GM12878 (cell line): Measurements from ENCODE around the gene ZNF546. TPM values are rescaled to one million over a fixed set of nuclear protein-coding genes. Genes with fewer than 3 reads are reported as not detected.

Source experiments
- ATAC-seq: fragments of 200-7000 bp; cut with Tn5 transposase; 3 replicates; pipeline ENCODE4 v1.9.1; 2020; ENCODE audit warnings: mild to moderate bottlenecking, moderate library complexity
- BruUV-seq: library from RNA; stranded (reverse); fragments of 400-500 nt; replicated peaks from 2 replicates; lab custom pipeline; 2021; lab: Mats Ljungman, UMichigan
- CTCF ChIA-PET: fragments of 300-600 bp; sonication (Branson Sonifier 250); formaldehyde crosslinking; extraction: SDS; loops from one replicate; lab custom pipeline; 2021; ENCODE audit warnings: inconsistent platforms; lab: Yijun Ruan, JAX
- POLR2A ChIA-PET: fragments of 350-600 bp; formaldehyde crosslinking; extraction: SDS; loops from one replicate; lab custom pipeline; 2021; ENCODE audit warnings: inconsistent platforms; lab: Charles Lee
- RAD21 ChIA-PET: fragments of 300-600 bp; sonication (Branson Sonifier 250); formaldehyde crosslinking; loops from one replicate; lab custom pipeline; 2023; ENCODE audit warnings: antibody characterized with exemption; ENCODE audit not compliant: unreplicated experiment; lab: Charles Lee
- SMC1A ChIA-PET: fragments of 300-600 bp; sonication (Branson Sonifier 250); formaldehyde crosslinking; loops from one replicate; lab custom pipeline; 2023; ENCODE audit not compliant: unreplicated experiment, uncharacterized antibody; lab: Charles Lee
- DNase-seq: peaks from one replicate; pipeline ENCODE4 v3.0.0-alpha.2; 2011; ENCODE audit warnings: low read depth, low spot score
- FAIRE-seq: peaks from 3 replicates; lab custom pipeline; 2011; peaks lifted over from hg19 to GRCh38; lab: Jason Lieb, UNC
- H2AFZ ChIP-seq: 2 replicates; pipeline ENCODE4 v1.6.0; 2011; ENCODE audit warnings: low read depth, low read length, control low read depth; ENCODE audit not compliant: control insufficient read depth
- H3K27ac ChIP-seq: 2 replicates; pipeline ENCODE4 v1.5.1; 2011; ENCODE audit warnings: control low read depth; ENCODE audit not compliant: control insufficient read depth, insufficient read depth
- H3K27me3 ChIP-seq, 2 experiments: replicated peaks in 1 of 2; 2 replicates each; pipeline versions ENCODE4 v1.6.0 to v1.6.1; 2011; ENCODE audit warnings: low read length in 1 of 2; ENCODE audit not compliant: control insufficient read depth in 2 of 2, insufficient read depth in 2 of 2
- H3K36me3 ChIP-seq, 2 experiments: 2 replicates each; pipeline ENCODE4 v1.5.1; 2011; ENCODE audit warnings: low read length in 1 of 2; ENCODE audit not compliant: control insufficient read depth in 2 of 2, insufficient read depth in 2 of 2
- H3K4me1 ChIP-seq: 2 replicates; pipeline ENCODE4 v1.6.1; 2011; ENCODE audit warnings: mild to moderate bottlenecking, low read length, moderate library complexity, mixed read lengths; ENCODE audit not compliant: control insufficient read depth, insufficient read depth
- H3K4me2 ChIP-seq: 2 replicates; pipeline ENCODE4 v1.6.0; 2011; ENCODE audit warnings: control low read depth; ENCODE audit not compliant: control insufficient read depth, insufficient read depth
- H3K4me3 ChIP-seq: fragments of 200-600 bp; sonication (generic); 2 replicates; pipeline ENCODE4 v1.5.1; 2016
- H3K79me2 ChIP-seq: 2 replicates; pipeline ENCODE4 v1.6.0; 2011; ENCODE audit warnings: low read length; ENCODE audit not compliant: control insufficient read depth, insufficient read depth
- H3K9ac ChIP-seq: 2 replicates; pipeline ENCODE4 v1.8.0; 2011; ENCODE audit warnings: low read length, control low read depth, mixed read lengths; ENCODE audit not compliant: control insufficient read depth, insufficient read depth
- H3K9me3 ChIP-seq: replicated peaks from 3 replicates; pipeline ENCODE4 v1.5.1; 2011; ENCODE audit warnings: mild to moderate bottlenecking, low read length; ENCODE audit not compliant: control insufficient read depth, insufficient read depth
- H4K20me1 ChIP-seq: 2 replicates; pipeline ENCODE4 v1.6.0; 2011; ENCODE audit not compliant: control insufficient read depth, insufficient read depth
- CHD1 ChIP-seq: IDR thresholded peaks from 2 replicates; pipeline ENCODE4 v1.6.1; 2012; ENCODE audit warnings: low read depth, low read length, improper control_type of control experiment
- HDGF ChIP-seq: fragments of 450-650 bp; IDR thresholded peaks from 2 replicates; pipeline ENCODE4 v1.6.1; 2016; ENCODE audit warnings: antibody characterized with exemption
- IRF4 ChIP-seq: IDR thresholded peaks from 2 replicates; pipeline ENCODE4 v1.6.1; 2011; ENCODE audit warnings: low read depth, low read length
- MEF2B ChIP-seq: fragments of 450-650 bp; IDR thresholded peaks from 2 replicates; pipeline ENCODE4 v1.6.1; 2018; ENCODE audit warnings: mild to moderate bottlenecking, moderate library complexity; ENCODE audit not compliant: partially characterized antibody, poor library complexity, severe bottlenecking
- MTA3 ChIP-seq: IDR thresholded peaks from 2 replicates; pipeline ENCODE4 v1.6.1; 2012; ENCODE audit warnings: low read length, inconsistent platforms, borderline replicate concordance
- SMAD5 ChIP-seq: IDR thresholded peaks from 2 replicates; pipeline ENCODE4 v1.6.1; 2016; ENCODE audit warnings: antibody characterized with exemption, low read depth
- SMARCA5 ChIP-seq: fragments of 450-650 bp; IDR thresholded peaks from 2 replicates; pipeline ENCODE4 v1.6.1; 2017; ENCODE audit warnings: mild to moderate bottlenecking
- SMC3 ChIP-seq: IDR thresholded peaks from 2 replicates; pipeline ENCODE4 v1.6.1; 2011; ENCODE audit warnings: low read length, improper control_type of control experiment, borderline replicate concordance
- SPI1 ChIP-seq: IDR thresholded peaks from 2 replicates; pipeline ENCODE4 v1.6.1; 2011; ENCODE audit warnings: low read depth, mild to moderate bottlenecking, low read length, moderate library complexity, borderline replicate concordance; ENCODE audit not compliant: insufficient read depth
- YBX1 ChIP-seq: fragments of 450-650 bp; IDR thresholded peaks from 2 replicates; pipeline ENCODE4 v1.6.1; 2016; ENCODE audit warnings: antibody characterized with exemption
- ZNF384 ChIP-seq: IDR thresholded peaks from 2 replicates; pipeline ENCODE4 v1.6.1; 2012; ENCODE audit warnings: low read depth, mild to moderate bottlenecking, low read length, improper control_type of control experiment, borderline replicate concordance
- WGBS: methylation state at CpG from one replicate; pipeline ENCODE4 v1.1.6; 2016; ENCODE audit warnings: low lambda C conversion rate; ENCODE audit not compliant: insufficient replicate concordance, insufficient coverage; ENCODE audit errors: missing lambda C conversion rate; 5-methylcytosine and 5-hydroxymethylcytosine counted together
- in situ Hi-C: fragments of 300-500 bp; cut with MboI; formaldehyde crosslinking; loops from 9 replicates; pipeline ENCODE4 v1.14.3; 2018; ENCODE audit warnings: mixed read lengths
- intact Hi-C: fragments of 100-400 bp; cut with micrococcal nuclease; formaldehyde crosslinking; loops from one replicate; pipeline ENCODE4 v1.14.2; 2022; ENCODE audit not compliant: unreplicated experiment
- polyA plus RNA-seq, 11 experiments: library from polyadenylated mRNA; depleted of rRNA in 4 of 11; unstranded in 6 of 11; stranded (reverse) in 5 of 11; fragments of >200 nt; fragmentation: Nextera tagmentation in 4 of 11; fragmentation: Illumina TruSeq in 1 of 11; extraction: Ambion mirVana in 4 of 11; extraction: Trizol in 1 of 11; gene quantifications; 1 replicate in 1 of 11; 2 replicates in 10 of 11; pipeline versions ENCODE4 v1.2.1 to v1.2.3, GENCODE V29; 2011 to 2016; ENCODE audit warnings: inconsistent platforms in 2 of 11, missing spikeins in 2 of 11, low read depth in 1 of 11
- total RNA-seq, 4 experiments: library from RNA; depleted of rRNA in 3 of 4; stranded (reverse); fragments of >200 nt in 3 of 4; fragmentation: Illumina TruSeq in 1 of 4; extraction: Trizol in 1 of 4; gene quantifications; 2 replicates each; pipeline versions ENCODE4 v1.2.1 to v1.2.3, GENCODE V29; 2013 to 2021
- TF ChIP-seq, protein P1 (sequence below): fragments of 450-650 bp; IDR thresholded peaks from 2 replicates; pipeline ENCODE4 v1.6.1; 2017; ENCODE audit warnings: mild to moderate bottlenecking, low read depth, inconsistent platforms; ENCODE audit not compliant: poor library complexity, severe bottlenecking
- TF ChIP-seq, protein P2 (sequence below): IDR thresholded peaks from 2 replicates; pipeline ENCODE4 v1.6.1; 2011; ENCODE audit warnings: borderline replicate concordance, low read depth, mild to moderate bottlenecking, moderate library complexity, low read length; ENCODE audit not compliant: insufficient read depth, poor library complexity, severe bottlenecking

ZNF546 gene
- total and polyA plus RNA-seq, 10 of the 15 experiments (the other 5 are each of a cell fraction or from before 2014, with no cell fraction given) = 0.88 to 4.1 (median 2.4) TPM

DNA sequence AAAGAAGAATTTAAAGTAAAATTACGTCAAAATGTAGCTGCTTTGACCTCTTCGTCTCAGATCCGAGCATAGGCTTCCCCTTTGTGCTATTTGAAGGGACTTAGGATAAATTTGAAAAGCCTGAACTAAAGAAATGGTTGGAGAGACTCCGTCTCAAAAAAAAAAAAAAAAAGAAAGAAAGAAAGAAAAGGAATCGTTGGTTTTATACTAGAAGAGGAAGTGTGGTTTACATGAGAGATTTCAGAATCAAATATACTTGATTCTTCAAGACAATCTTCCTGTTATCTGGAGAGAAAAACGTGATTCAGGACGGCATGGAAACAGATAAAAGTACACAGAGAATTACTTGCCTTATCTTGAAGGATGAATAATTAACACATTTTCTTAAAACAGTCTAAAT lies 59.6 kb downstream of the ZNF546 start:
- no peaks in the 10 kb centered on the region for H4K20me1 ChIP-seq
- no peak for FAIRE-seq
- TF ChIP-seq ZNF384 (peak; percentile 55; the same call in 1 of the 2 replicates), HDGF (no peak), CHD1 (no peak), SPI1 (peak; percentile 45; the same call in 1 of the 2 replicates)
- TF ChIP-seq, all 136 proteins: peak for 2
- H3K36me3 ChIP-seq = no peaks in the 10 kb centered on the region
- peaks cover 20% of the 10 kb centered on the region for H3K79me2 ChIP-seq
- peak overlapping the region; percentile 73 for H3K4me2 ChIP-seq
- in situ Hi-C loops = no loop called here
- intact Hi-C loops = no loop called here
- CTCF ChIA-PET = interaction anchor here (1.0 to 1.8 kb wide), 4 partner anchors 59 to 264 kb away, joined by 3 to 4 read pairs (median 4); partner anchors contain the start of gene ZNF546
- WGBS = 2% methylated on average over 6 of the region's 7 CpGs
- H3K9me3 ChIP-seq = peaks cover 9% of the 10 kb centered on the region; the same call in 2 of the 3 replicates
- DNase-seq (no peak), ATAC-seq (no peak)
- no peaks in the 10 kb centered on the region for H3K27me3 ChIP-seq
- RAD21 ChIA-PET = interaction anchor here (1.4 to 1.8 kb wide), 4 partner anchors 34 to 109 kb away, joined by 5 to 10 read pairs (median 6); partner anchors contain the start of genes PSMC4 and ZNF780A
- peak overlapping the region; percentile 87 for H2AFZ ChIP-seq
- peak overlapping the region; percentile 74 for H3K9ac ChIP-seq
- H3K27ac ChIP-seq = peak overlapping the region; percentile 69
- peak overlapping the region; percentile 72 for H3K4me3 ChIP-seq
- BruUV-seq = TSS peak; percentile 89
- SMC1A ChIA-PET = interaction anchor here (0.6 to 2.9 kb wide), 7 partner anchors 14 to 115 kb away, joined by 3 to 17 read pairs (median 3); partner anchors contain the start of gene PSMC4
- POLR2A ChIA-PET = interaction anchor here (0.7 to 3.0 kb wide), 2 partner anchors 86 to 844 kb away, joined by 3 to 9 read pairs; partner anchors contain the start of gene PSMC4
- H3K4me1 ChIP-seq = no peaks in the 10 kb centered on the region; the same call in 1 of the 2 replicates

DNA sequence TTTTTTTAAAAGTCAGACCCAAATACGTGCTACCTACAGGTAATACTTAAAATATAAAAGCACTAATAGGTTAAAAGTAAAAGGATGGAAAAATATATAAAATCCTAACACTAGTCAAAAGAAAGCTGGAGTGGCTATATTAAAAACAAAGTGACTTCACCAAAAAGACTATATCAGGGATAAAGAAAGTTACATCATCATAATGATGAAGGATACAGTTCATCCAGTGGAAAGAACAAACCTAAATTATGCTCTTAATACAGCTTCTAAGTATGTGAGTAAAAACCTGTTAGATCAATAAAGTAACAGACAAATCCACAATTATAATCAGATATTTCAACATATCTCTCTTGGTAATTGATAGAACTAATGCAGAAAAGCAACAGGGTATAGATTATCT lies 60.3 kb downstream of the ZNF546 start:
- peak overlapping the region; percentile 73; the same call in 1 of the 2 replicates for H3K4me2 ChIP-seq
- no TSS peak for BruUV-seq
- intact Hi-C loops (no loop called here), in situ Hi-C loops (no loop called here)
- DNase-seq = no peak
- CTCF ChIA-PET = interaction anchor here (1.1 to 1.8 kb wide), 3 partner anchors 108 to 265 kb away, joined by 3 to 4 read pairs (median 3); no protein-coding TSS in a partner anchor
- H3K36me3 ChIP-seq = no peaks in the 10 kb centered on the region
- H3K9ac ChIP-seq = no peak overlapping the region
- no peaks in the 10 kb centered on the region for H3K27me3 ChIP-seq
- SMC1A ChIA-PET = interaction anchor here (0.6 to 2.9 kb wide), 6 partner anchors 14 to 87 kb away, joined by 3 to 17 read pairs (median 4); partner anchors contain the start of genes PSMC4 and ZNF780A
- 56% methylated on average over 1 of the region's 1 CpG for WGBS
- RAD21 ChIA-PET = interaction anchor here (0.9 kb wide), 1 partner anchor 9 kb away, joined by 4 read pairs; no protein-coding TSS in a partner anchor
- no peaks in the 10 kb centered on the region; the same call in 1 of the 2 replicates for H3K4me1 ChIP-seq
- H3K4me3 ChIP-seq = peak overlapping the region; percentile 72
- no peak overlapping the region for H2AFZ ChIP-seq
- POLR2A ChIA-PET = interaction anchor here (0.7 to 3.0 kb wide), 2 partner anchors 87 to 845 kb away, joined by 3 to 9 read pairs; partner anchors contain the start of gene PSMC4
- FAIRE-seq = no peak
- no peak for ATAC-seq
- H3K9me3 ChIP-seq = peaks cover 9% of the 10 kb centered on the region; the same call in 2 of the 3 replicates
- no peak overlapping the region for H3K27ac ChIP-seq
- no peaks in the 10 kb centered on the region for H4K20me1 ChIP-seq
- H3K79me2 ChIP-seq = peaks cover 20% of the 10 kb centered on the region
- TF ChIP-seq SMC3 (no peak), YBX1 (no peak), MEF2B (no peak), SMARCA5 (no peak), SMAD5 (no peak), MTA3 (no peak), IRF4 (no peak)
- TF ChIP-seq, protein P1, sequence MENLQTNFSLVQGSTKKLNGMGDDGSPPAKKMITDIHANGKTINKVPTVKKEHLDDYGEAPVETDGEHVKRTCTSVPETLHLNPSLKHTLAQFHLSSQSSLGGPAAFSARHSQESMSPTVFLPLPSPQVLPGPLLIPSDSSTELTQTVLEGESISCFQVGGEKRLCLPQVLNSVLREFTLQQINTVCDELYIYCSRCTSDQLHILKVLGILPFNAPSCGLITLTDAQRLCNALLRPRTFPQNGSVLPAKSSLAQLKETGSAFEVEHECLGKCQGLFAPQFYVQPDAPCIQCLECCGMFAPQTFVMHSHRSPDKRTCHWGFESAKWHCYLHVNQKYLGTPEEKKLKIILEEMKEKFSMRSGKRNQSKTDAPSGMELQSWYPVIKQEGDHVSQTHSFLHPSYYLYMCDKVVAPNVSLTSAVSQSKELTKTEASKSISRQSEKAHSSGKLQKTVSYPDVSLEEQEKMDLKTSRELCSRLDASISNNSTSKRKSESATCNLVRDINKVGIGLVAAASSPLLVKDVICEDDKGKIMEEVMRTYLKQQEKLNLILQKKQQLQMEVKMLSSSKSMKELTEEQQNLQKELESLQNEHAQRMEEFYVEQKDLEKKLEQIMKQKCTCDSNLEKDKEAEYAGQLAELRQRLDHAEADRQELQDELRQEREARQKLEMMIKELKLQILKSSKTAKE = no peak
- TF ChIP-seq, protein P2, sequence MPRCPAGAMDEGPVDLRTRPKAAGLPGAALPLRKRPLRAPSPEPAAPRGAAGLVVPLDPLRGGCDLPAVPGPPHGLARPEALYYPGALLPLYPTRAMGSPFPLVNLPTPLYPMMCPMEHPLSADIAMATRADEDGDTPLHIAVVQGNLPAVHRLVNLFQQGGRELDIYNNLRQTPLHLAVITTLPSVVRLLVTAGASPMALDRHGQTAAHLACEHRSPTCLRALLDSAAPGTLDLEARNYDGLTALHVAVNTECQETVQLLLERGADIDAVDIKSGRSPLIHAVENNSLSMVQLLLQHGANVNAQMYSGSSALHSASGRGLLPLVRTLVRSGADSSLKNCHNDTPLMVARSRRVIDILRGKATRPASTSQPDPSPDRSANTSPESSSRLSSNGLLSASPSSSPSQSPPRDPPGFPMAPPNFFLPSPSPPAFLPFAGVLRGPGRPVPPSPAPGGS = no peak
